Measurements from ENCODE around the gene TRAPPC12.

TRAPPC12 gene

DNA sequence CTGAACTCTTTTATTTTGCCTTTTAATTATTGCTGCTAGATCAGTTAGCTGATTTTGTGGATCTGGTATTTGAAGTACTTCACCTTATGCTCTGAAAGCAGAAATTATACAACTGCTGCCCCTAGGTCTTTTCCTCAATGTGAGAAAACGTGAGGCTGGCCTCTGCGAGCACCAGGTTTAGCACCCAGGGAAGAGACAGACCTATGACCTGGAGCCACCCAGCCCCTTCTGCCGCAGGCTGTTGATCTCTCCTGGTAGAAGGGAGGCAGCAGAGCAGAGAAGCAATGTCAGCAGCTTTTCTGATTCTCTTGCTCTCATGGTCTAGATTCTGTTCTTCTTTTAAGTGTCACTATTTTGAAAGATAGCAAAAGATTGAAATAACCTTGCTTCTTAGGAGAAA lies 19.9 kb downstream of the TRAPPC12 start:
- Histone ChIP-seq H3K9me3 (ENCODE audit: control insufficient read depth, low read length) (peaks cover 34% of the 10 kb centered on the region), H4K91ac (ENCODE audit: low read length) (no peak overlapping the region)

DNA sequence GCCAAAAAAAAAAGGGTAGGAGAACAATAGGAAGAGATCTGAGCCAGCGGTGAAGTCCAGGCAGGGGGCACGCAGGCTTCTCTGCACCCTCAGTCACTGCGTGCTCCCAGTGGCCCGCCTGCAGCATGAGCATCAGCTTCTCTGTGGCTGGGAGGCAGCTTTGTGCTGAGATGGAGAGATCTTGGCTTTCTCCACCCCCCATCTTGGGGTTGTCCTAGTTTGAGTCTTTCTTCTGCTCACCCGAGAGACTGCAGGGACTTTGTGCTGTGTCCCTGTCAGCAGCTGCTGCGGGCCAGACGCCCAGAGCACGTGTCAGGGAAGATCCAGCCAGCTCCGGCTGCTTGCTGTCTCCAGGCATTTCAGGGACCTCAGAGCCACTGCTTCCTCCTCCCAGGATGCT lies 20.3 kb downstream of the TRAPPC12 start:
- Histone ChIP-seq H3K4me3 (ENCODE audit: insufficient read depth in 1 of 2, low read depth in 1 of 2, low read length in 2 of 2) (no peak overlapping the region), H3K9ac (ENCODE audit: low read length) (peak overlapping the region; percentile 26), H2BK120ac (ENCODE audit: low read depth, low read length) (no peak overlapping the region), H3K23ac (ENCODE audit: low read length in 2 of 2) (no peak overlapping the region), H3K27ac (ENCODE audit: low read length, poor library complexity, severe bottlenecking) (no peak overlapping the region), H3K14ac (ENCODE audit: low read length in 2 of 2) (no peak overlapping the region), H3K18ac (ENCODE audit: low read depth in 1 of 2, low read length in 2 of 2) (no peak overlapping the region), H3K9me3 (ENCODE audit: control insufficient read depth, low read length) (peaks cover 31% of the 10 kb centered on the region), H3K27me3 (ENCODE audit: control insufficient read depth in 1 of 2, insufficient read depth in 1 of 2, low read length in 2 of 2) (no peaks in the 10 kb centered on the region), H4K8ac (ENCODE audit: low read length) (no peak overlapping the region), H2BK15ac (ENCODE audit: low read depth, poor library complexity, severe bottlenecking) (no peak overlapping the region), H3K4me2 (ENCODE audit: low read length, poor library complexity, severe bottlenecking) (no peak overlapping the region), H2BK5ac (ENCODE audit: low read depth, low read length, poor library complexity, severe bottlenecking) (no peak overlapping the region), H3K36me3 (ENCODE audit: control insufficient read depth in 1 of 2, insufficient read depth in 2 of 2, low read depth in 1 of 2, low read length in 2 of 2) (peaks cover 37 to 80% of the 10 kb centered on the region in 2 experiments), H2BK12ac (ENCODE audit: low read length in 2 of 2) (no peak overlapping the region), H2AFZ (ENCODE audit: low read depth, low read length) (no peak overlapping the region), H4K91ac (ENCODE audit: low read length) (no peak overlapping the region), H3K79me1 (replicated peaks; ENCODE audit: low read length, poor library complexity, severe bottlenecking) (peaks cover 40% of the 10 kb centered on the region), H2AK5ac (ENCODE audit: low read length, severe bottlenecking) (no peak overlapping the region), H3K4me1 (ENCODE audit: control insufficient read depth, insufficient read depth, low read depth, low read length) (no peaks in the 10 kb centered on the region), H3K4ac (ENCODE audit: low read depth in 1 of 2, low read length in 2 of 2) (no peak overlapping the region)
- DNase-seq: no peak
- WGBS: 90% methylated on average over 9 of the region's 9 CpGs

More for the DNA sequence above, 19.9 kb downstream of the TRAPPC12 start:
- no peak overlapping the region for H2BK120ac ChIP-seq (ENCODE audit: low read depth, low read length)
- no peaks in the 10 kb centered on the region for H3K4me1 ChIP-seq (ENCODE audit: control insufficient read depth, insufficient read depth, low read depth, low read length)
- H3K18ac ChIP-seq (ENCODE audit: low read depth in 1 of 2, low read length in 2 of 2): no peak overlapping the region
- no peak overlapping the region for H3K27ac ChIP-seq (ENCODE audit: low read length, poor library complexity, severe bottlenecking)
- H3K36me3 ChIP-seq (ENCODE audit: control insufficient read depth in 1 of 2, insufficient read depth in 2 of 2, low read depth in 1 of 2, low read length in 2 of 2): peaks cover 38 to 81% of the 10 kb centered on the region in 2 experiments
- 94% methylated on average over 3 of the region's 3 CpGs for WGBS
- H2AK5ac ChIP-seq (ENCODE audit: low read length, severe bottlenecking): no peak overlapping the region
- H2BK15ac ChIP-seq (ENCODE audit: low read depth, poor library complexity, severe bottlenecking): no peak overlapping the region
- H2AFZ ChIP-seq (ENCODE audit: low read depth, low read length): no peak overlapping the region
- no peak overlapping the region for H2BK5ac ChIP-seq (ENCODE audit: low read depth, low read length, poor library complexity, severe bottlenecking)
- H3K4me2 ChIP-seq (ENCODE audit: low read length, poor library complexity, severe bottlenecking): no peak overlapping the region
- H3K14ac ChIP-seq (ENCODE audit: low read length in 2 of 2): no peak overlapping the region
- H3K4me3 ChIP-seq (ENCODE audit: insufficient read depth in 1 of 2, low read depth in 1 of 2, low read length in 2 of 2): no peak overlapping the region
- H3K79me1 ChIP-seq (replicated peaks; ENCODE audit: low read length, poor library complexity, severe bottlenecking): peaks cover 36% of the 10 kb centered on the region
- no peak overlapping the region for H3K23ac ChIP-seq (ENCODE audit: low read length in 2 of 2)
- no peak overlapping the region for H2BK12ac ChIP-seq (ENCODE audit: low read length in 2 of 2)
- H3K9ac ChIP-seq (ENCODE audit: low read length): no peak overlapping the region
- no peak for DNase-seq
- no peak overlapping the region for H3K4ac ChIP-seq (ENCODE audit: low read depth in 1 of 2, low read length in 2 of 2)
- no peak overlapping the region for H4K8ac ChIP-seq (ENCODE audit: low read length)
- H3K27me3 ChIP-seq (ENCODE audit: control insufficient read depth in 1 of 2, insufficient read depth in 1 of 2, low read length in 2 of 2): no peaks in the 10 kb centered on the region

DNA sequence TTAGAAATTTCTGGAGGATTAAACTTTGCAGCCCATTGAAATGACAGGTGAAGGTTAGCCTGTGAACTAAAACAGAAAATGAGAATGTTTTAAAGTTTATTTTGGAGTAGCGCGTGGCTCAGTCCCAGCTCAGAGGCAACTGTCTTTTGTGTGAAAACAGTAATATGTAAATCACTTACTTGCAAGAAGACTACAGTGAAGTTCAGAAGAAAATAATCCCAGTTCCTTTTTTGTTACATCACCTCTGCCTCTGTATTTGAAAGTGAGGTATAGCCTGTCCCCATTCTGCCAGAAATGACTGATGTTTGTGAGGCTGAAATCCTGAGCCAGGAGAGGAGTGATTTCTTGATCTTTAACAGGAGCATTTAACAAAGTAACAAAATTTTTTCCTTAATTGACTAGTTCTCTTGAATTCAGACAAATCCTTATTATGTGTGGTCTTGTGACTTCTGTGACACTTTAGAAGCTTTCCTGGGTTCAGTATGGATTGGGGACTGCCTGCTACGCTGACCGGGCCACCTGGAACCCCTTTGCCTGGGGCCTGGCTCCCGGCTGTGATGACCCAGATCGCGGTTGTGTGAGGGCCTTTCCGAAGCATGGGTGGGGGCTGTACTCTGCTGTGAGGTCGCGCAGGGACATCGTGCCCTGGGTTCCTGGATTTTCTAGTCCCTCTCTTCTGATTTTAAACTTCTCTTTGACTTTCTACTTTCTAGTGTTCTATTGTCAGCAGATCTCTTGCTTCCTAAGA lies 24.3 kb downstream of the TRAPPC12 start:
- no peak overlapping the region for H4K8ac ChIP-seq (ENCODE audit: low read length)
- H3K4me3 ChIP-seq (ENCODE audit: insufficient read depth in 1 of 2, low read depth in 1 of 2, low read length in 2 of 2): no peak overlapping the region
- no peak overlapping the region for H2BK12ac ChIP-seq (ENCODE audit: low read length in 2 of 2)
- H2AK5ac ChIP-seq (ENCODE audit: low read length, severe bottlenecking): no peak overlapping the region
- 95% methylated on average over 9 of the region's 11 CpGs for WGBS
- no peaks in the 10 kb centered on the region for H3K27me3 ChIP-seq (ENCODE audit: control insufficient read depth in 1 of 2, insufficient read depth in 1 of 2, low read length in 2 of 2)
- no peak overlapping the region for H3K14ac ChIP-seq (ENCODE audit: low read length in 2 of 2)
- H2BK5ac ChIP-seq (ENCODE audit: low read depth, low read length, poor library complexity, severe bottlenecking): no peak overlapping the region
- no peaks in the 10 kb centered on the region for H3K9me3 ChIP-seq (ENCODE audit: control insufficient read depth, low read length)
- H4K91ac ChIP-seq (ENCODE audit: low read length): no peak overlapping the region
- H3K4me2 ChIP-seq (ENCODE audit: low read length, poor library complexity, severe bottlenecking): no peak overlapping the region
- no peak overlapping the region for H3K18ac ChIP-seq (ENCODE audit: low read depth in 1 of 2, low read length in 2 of 2)
- H3K9ac ChIP-seq (ENCODE audit: low read length): no peak overlapping the region
- H2BK15ac ChIP-seq (ENCODE audit: low read depth, poor library complexity, severe bottlenecking): no peak overlapping the region
- peak overlapping the region in 1 of 2 experiments; percentile 63 for H3K23ac ChIP-seq (ENCODE audit: low read length in 2 of 2)
- DNase-seq: no peak
- no peak overlapping the region for H2BK120ac ChIP-seq (ENCODE audit: low read depth, low read length)
- no peaks in the 10 kb centered on the region for H3K4me1 ChIP-seq (ENCODE audit: control insufficient read depth, insufficient read depth, low read depth, low read length)
- H3K4ac ChIP-seq (ENCODE audit: low read depth in 1 of 2, low read length in 2 of 2): no peak overlapping the region
- H2AFZ ChIP-seq (ENCODE audit: low read depth, low read length): no peak overlapping the region
- peaks cover 38% of the 10 kb centered on the region for H3K79me1 ChIP-seq (replicated peaks; ENCODE audit: low read length, poor library complexity, severe bottlenecking)
- no peak overlapping the region for H3K27ac ChIP-seq (ENCODE audit: low read length, poor library complexity, severe bottlenecking)
- H3K36me3 ChIP-seq (ENCODE audit: control insufficient read depth in 1 of 2, insufficient read depth in 2 of 2, low read depth in 1 of 2, low read length in 2 of 2): peaks cover 33 to 72% of the 10 kb centered on the region in 2 experiments

DNA sequence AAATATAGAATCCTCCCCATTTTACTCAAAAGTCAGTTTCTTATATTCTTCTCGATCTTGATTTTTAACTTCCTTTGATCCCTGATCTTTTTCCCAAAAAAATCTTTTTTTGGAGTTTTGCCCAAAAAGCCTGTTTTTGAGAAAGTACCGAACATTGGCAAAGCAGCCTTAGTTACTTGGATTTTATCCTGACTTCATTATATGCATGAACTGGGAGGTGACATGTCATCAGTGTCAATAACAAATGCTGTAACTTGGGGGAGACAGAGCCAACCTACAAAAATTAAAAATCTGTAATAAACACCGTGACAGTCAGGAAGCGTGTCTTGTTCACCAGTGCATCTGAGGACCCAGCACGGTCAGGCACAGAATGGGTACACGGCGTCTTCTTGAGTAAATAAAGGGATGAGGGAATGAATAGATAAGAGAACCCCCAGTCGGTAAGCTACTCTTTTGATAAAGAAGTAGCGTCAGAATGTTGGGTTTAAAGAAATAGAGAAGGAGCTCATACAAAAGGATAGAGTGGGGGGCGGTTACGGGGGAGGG lies 24.9 kb downstream of the TRAPPC12 start:
- H2AK5ac ChIP-seq (ENCODE audit: low read length, severe bottlenecking): no peak overlapping the region
- no peak overlapping the region for H3K23ac ChIP-seq (ENCODE audit: low read length in 2 of 2)
- no peaks in the 10 kb centered on the region for H3K27me3 ChIP-seq (ENCODE audit: control insufficient read depth in 1 of 2, insufficient read depth in 1 of 2, low read length in 2 of 2)
- H3K27ac ChIP-seq (ENCODE audit: low read length, poor library complexity, severe bottlenecking): no peak overlapping the region
- no peak overlapping the region for H3K14ac ChIP-seq (ENCODE audit: low read length in 2 of 2)
- H3K36me3 ChIP-seq (ENCODE audit: control insufficient read depth in 1 of 2, insufficient read depth in 2 of 2, low read depth in 1 of 2, low read length in 2 of 2): peaks cover 33 to 71% of the 10 kb centered on the region in 2 experiments
- no peak overlapping the region for H3K9ac ChIP-seq (ENCODE audit: low read length)
- H3K79me1 ChIP-seq (replicated peaks; ENCODE audit: low read length, poor library complexity, severe bottlenecking): peaks cover 39% of the 10 kb centered on the region
- no peak for DNase-seq
- H3K18ac ChIP-seq (ENCODE audit: low read depth in 1 of 2, low read length in 2 of 2): no peak overlapping the region
- no peak overlapping the region for H2BK120ac ChIP-seq (ENCODE audit: low read depth, low read length)
- no peak overlapping the region for H3K4me3 ChIP-seq (ENCODE audit: insufficient read depth in 1 of 2, low read depth in 1 of 2, low read length in 2 of 2)
- H3K4me1 ChIP-seq (ENCODE audit: control insufficient read depth, insufficient read depth, low read depth, low read length): no peaks in the 10 kb centered on the region
- no peak overlapping the region for H2BK12ac ChIP-seq (ENCODE audit: low read length in 2 of 2)
- 98% methylated on average over 11 of the region's 11 CpGs for WGBS
- H3K9me3 ChIP-seq (ENCODE audit: control insufficient read depth, low read length): no peaks in the 10 kb centered on the region
- no peak overlapping the region for H3K4ac ChIP-seq (ENCODE audit: low read depth in 1 of 2, low read length in 2 of 2)
- H4K8ac ChIP-seq (ENCODE audit: low read length): no peak overlapping the region
- no peak overlapping the region for H2AFZ ChIP-seq (ENCODE audit: low read depth, low read length)
- H2BK15ac ChIP-seq (ENCODE audit: low read depth, poor library complexity, severe bottlenecking): no peak overlapping the region
- no peak overlapping the region for H3K4me2 ChIP-seq (ENCODE audit: low read length, poor library complexity, severe bottlenecking)
- no peak overlapping the region for H4K91ac ChIP-seq (ENCODE audit: low read length)
- H2BK5ac ChIP-seq (ENCODE audit: low read depth, low read length, poor library complexity, severe bottlenecking): no peak overlapping the region

Data from mesenchymal stem cell (in vitro differentiated cells and primary cell).